ENCODE measurements around the gene KDM2A.
"Not testable (repeated sequence)": the region's sequence is repeated elsewhere in the genome, so short reads cannot be mapped to it uniquely, and the experiment has no call there.

DNA sequence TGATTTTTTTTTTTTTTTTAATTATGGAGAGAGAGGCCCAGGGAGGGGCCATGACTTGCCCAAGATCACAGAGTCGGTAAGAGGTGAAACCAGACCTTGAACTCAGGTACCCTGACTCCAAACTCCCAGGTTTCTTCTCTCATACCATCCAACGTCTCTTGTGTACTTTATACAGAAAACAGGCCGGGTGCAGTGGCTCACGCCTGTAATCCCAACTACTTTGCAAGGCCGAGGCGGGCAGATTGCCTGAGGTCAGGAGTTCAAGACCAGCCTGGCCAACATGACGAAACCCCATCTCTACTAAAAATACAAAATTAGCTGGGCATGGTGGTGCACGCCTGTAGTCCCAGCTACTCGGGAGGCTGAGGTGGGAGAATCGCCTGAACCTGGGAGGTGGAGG, 11.8 kb downstream of the KDM2A start:
- TF ChIP-seq, protein P1, sequence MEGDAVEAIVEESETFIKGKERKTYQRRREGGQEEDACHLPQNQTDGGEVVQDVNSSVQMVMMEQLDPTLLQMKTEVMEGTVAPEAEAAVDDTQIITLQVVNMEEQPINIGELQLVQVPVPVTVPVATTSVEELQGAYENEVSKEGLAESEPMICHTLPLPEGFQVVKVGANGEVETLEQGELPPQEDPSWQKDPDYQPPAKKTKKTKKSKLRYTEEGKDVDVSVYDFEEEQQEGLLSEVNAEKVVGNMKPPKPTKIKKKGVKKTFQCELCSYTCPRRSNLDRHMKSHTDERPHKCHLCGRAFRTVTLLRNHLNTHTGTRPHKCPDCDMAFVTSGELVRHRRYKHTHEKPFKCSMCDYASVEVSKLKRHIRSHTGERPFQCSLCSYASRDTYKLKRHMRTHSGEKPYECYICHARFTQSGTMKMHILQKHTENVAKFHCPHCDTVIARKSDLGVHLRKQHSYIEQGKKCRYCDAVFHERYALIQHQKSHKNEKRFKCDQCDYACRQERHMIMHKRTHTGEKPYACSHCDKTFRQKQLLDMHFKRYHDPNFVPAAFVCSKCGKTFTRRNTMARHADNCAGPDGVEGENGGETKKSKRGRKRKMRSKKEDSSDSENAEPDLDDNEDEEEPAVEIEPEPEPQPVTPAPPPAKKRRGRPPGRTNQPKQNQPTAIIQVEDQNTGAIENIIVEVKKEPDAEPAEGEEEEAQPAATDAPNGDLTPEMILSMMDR (IDR thresholded peaks at IDR 0.05; ENCODE audit: insufficient read depth, low read depth, low read length): not testable (repeated sequence)
- not testable (repeated sequence) for TF ChIP-seq EZH2 (IDR thresholded peaks at IDR 0.05; ENCODE audit: insufficient read depth, low read length)

All from astrocyte (in vitro differentiated cells and primary cell).